ENCODE measurements around the gene ZFYVE26. TPM values are rescaled to one million over a fixed set of nuclear protein-coding genes. Genes with fewer than 3 reads are reported as not detected.
"Not testable (repeated sequence)": the region's sequence is repeated elsewhere in the genome, so short reads cannot be mapped to it uniquely, and the experiment has no call there.

The ZFYVE26 gene
- total RNA-seq, 1 donor from 2014 or later, result 12.6 TPM

- ATAC-seq, result peak; percentile 33
Observed at GRCh38 chr14:67705211-67705610, 111.2 kb downstream of the ZFYVE26 start.

GRCh38 chr14:67704484-67705089 is 111.8 kb downstream of the ZFYVE26 start:
- ATAC-seq, result peak; percentile 83

- no peak for ATAC-seq
Observed at GRCh38 chr14:67703997-67704396, 112.4 kb downstream of the ZFYVE26 start.

- not testable (repeated sequence) for ATAC-seq
Observed at GRCh38 chr14:67701492-67701891, 114.9 kb downstream of the ZFYVE26 start, which contains the start of gene RDH12. Gene RDH12, plus strand, starts transcription at chr14:67701886. Its CDS starts 20,757 bp downstream, at chr14:67722643.

GRCh38 chr14:67698179-67698578 is 118.2 kb downstream of the ZFYVE26 start:
- ATAC-seq, result no peak

- ATAC-seq, result no peak
Observed at GRCh38 chr14:67697006-67697405, 119.4 kb downstream of the ZFYVE26 start.

Other genes starting within 250 kb of the ZFYVE26 start
- gene PIGH, start 216.3 kb downstream of the ZFYVE26 start, total RNA-seq, result 13.1 TPM
- 35.6 TPM for gene ARG2, start 196.7 kb downstream of the ZFYVE26 start, total RNA-seq
- gene VTI1B, start 142.0 kb downstream of the ZFYVE26 start, total RNA-seq, result 81.0 TPM
- gene RDH11, start 120.8 kb downstream of the ZFYVE26 start, total RNA-seq, result 60.1 TPM
- gene RDH12, start 114.7 kb downstream of the ZFYVE26 start, total RNA-seq, result 30.9 TPM
- 12.2 TPM for gene RAD51B, start 3.2 kb upstream of the ZFYVE26 start, total RNA-seq